Effector CD4-positive, alpha-beta T cell (primary cell): ENCODE measurements around the gene TNK2.
"Not testable (repeated sequence)": the region's sequence is repeated elsewhere in the genome, so short reads cannot be mapped to it uniquely, and the experiment has no call there.

Experiments used
- DNase-seq: peaks from one replicate; pipeline ENCODE4 v3.0.0-alpha.2; 2020

The TNK2 gene

GRCh38 chr3:195844671-195845218 lies 63.6 kb downstream of the TNK2 start:
- no peak for DNase-seq

GRCh38 chr3:195839260-195840010 lies 68.9 kb downstream of the TNK2 start:
- DNase-seq, result no peak

- DNase-seq, result no peak
These were observed 69.6 kb downstream of the TNK2 start for GRCh38 chr3:195838714-195839113.

- no peak for DNase-seq
These were observed 71.7 kb downstream of the TNK2 start for GRCh38 chr3:195836476-195837135.

GRCh38 chr3:195835791-195836190 lies 72.6 kb downstream of the TNK2 start:
- DNase-seq, result no peak

GRCh38 chr3:195834675-195835583 lies 73.4 kb downstream of the TNK2 start:
- DNase-seq, result no peak

- DNase-seq, result no peak
These were observed 78.5 kb downstream of the TNK2 start for GRCh38 chr3:195829897-195830254.

- DNase-seq, result no peak
These were observed 79.6 kb downstream of the TNK2 start for GRCh38 chr3:195828762-195829161.

GRCh38 chr3:195825857-195826804 lies 82.2 kb downstream of the TNK2 start:
- no peak for DNase-seq

GRCh38 chr3:195825191-195825588 lies 83.2 kb downstream of the TNK2 start:
- DNase-seq, result no peak

GRCh38 chr3:195824425-195825190 lies 83.7 kb downstream of the TNK2 start:
- DNase-seq, result not testable (repeated sequence)

- no peak for DNase-seq
These were observed 84.4 kb downstream of the TNK2 start for GRCh38 chr3:195823999-195824398.

GRCh38 chr3:195823280-195823679 lies 85.1 kb downstream of the TNK2 start:
- DNase-seq, result no peak

GRCh38 chr3:195822131-195822696 lies 86.1 kb downstream of the TNK2 start:
- no peak for DNase-seq

- DNase-seq, result no peak
These were observed 86.8 kb downstream of the TNK2 start for GRCh38 chr3:195821403-195822130.

GRCh38 chr3:195820901-195821300 lies 87.5 kb downstream of the TNK2 start:
- no peak for DNase-seq

- no peak for DNase-seq
These were observed 88.2 kb downstream of the TNK2 start for GRCh38 chr3:195820186-195820585.

- no peak for DNase-seq
These were observed 90.0 kb downstream of the TNK2 start for GRCh38 chr3:195818301-195818700.

GRCh38 chr3:195817578-195818135 lies 90.7 kb downstream of the TNK2 start:
- no peak for DNase-seq
